HG03575 (cell line): ENCODE results near the gene RAD50.

ENCODE experiments used
- ATAC-seq: cut with Tn5 transposase; IDR thresholded peaks from one replicate; pipeline ENCODE4 v1.9.1; 2021; ENCODE audit not compliant: unreplicated experiment, insufficient number of reproducible peaks, low FRiP score; ENCODE audit errors: extremely low read depth

RAD50 gene

DNA sequence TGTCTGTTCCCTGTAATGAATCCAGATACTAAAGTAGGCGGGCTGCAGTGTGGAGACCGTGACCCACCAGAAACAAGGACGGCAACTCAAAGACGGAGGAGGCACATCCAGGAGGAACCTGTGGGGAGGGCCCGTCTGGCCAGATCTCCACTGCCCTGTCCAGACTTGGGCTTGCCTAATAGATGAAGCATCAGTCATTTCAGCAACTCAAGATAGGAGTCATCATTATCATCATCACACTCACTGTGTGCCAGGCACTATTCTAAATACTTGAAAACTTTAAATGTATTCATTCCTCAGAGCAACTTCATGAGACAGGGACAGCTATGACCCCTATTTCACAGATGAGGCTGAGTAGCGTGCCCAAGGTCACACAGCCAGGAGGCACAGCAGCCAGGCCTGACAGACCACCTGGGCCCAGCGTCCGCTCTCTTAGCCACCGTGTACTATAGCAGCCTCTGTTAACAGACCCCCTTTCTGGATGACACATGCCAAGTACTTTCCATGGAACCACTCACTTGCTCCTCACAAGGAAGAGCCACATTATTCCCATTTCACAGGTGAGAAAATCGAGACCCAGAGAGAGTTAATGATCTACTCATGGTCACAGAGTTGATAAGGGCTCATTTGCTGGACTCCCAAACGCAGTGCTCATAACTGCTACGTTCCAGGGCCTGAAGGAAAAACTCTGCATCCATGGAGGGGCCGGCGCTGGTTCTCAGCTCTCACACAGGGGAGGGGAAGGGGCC is 112.1 kb downstream of the RAD50 start:
- no peak for ATAC-seq

DNA sequence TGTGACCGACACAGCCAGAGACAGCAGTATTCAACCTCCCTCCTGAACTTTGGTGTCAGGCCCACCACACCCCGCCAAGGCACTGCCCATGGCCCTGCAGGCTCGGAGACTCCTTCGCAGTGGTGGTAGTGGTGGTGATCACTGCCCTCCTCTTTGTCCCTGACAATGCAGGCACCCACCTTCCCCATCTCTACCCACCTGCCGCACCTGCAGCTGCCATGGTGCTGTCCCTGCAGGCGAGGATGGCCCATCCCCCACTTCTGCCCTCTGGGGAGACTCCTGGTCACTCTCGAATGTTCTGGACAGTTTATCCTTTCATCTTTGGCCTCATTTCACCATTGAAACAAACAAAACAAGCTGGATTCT is 112.7 kb downstream of the RAD50 start:
- ATAC-seq = no peak

DNA sequence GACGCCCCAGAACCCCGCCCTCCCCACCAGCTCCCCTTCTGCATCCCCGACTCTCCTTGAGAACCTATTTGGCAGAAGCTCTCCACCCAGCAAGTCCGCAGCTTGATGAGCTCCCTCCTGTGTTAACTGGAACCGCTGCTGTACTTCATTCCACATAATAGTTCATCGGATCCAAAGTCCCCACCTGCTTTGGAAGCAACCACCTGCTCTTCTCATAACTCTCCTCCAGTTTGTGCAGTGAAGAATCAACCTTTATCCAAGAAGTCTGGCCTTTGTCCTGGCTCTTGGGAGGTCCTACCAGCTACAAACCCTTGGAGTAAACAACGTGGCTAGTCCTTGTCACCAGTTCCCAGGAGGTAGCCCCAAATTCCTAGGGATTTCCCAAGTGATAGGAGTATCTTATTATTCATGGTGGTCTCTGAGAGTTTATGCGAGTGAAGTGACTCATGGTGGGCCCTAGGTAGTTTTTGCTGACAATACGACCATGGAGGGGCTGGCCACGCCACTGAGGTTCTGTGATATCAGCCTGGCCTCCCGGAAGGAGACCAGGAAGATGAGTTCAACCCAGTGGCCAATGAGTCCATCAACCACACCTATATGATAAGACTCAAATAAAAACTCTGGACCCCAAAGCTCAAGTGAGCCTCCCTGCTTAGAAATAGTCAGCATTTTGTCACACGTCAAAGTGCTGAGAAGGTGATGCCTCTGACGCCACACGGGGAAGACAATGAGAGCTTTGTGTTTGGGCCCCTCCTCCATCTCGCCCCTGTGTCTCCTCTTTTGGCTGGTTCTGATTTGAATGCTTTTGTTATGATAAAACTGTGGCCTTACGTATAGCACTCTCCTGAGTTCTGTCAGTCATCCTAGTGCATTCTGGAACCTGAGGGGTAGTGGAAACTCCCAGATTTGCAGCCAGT is 113.4 kb downstream of the RAD50 start:
- no peak for ATAC-seq

DNA sequence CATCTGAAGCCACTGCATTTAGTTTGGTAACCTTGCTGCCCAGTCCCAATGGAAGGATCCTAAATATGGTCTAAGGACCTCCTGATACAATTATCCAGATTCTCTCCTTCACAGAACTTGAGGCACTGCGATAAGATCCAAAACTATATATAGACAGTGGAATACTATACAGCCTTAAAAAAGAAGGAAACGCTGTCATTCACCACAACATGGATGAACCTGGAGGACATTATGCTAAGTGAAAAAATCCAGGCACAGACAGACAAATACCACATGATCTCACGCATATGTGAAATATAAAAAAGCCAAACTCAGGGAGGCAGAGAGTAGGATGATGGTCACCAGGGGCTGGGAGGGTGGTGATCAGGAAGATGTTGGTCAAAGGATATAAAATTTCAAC is 114.2 kb downstream of the RAD50 start:
- no peak for ATAC-seq

DNA sequence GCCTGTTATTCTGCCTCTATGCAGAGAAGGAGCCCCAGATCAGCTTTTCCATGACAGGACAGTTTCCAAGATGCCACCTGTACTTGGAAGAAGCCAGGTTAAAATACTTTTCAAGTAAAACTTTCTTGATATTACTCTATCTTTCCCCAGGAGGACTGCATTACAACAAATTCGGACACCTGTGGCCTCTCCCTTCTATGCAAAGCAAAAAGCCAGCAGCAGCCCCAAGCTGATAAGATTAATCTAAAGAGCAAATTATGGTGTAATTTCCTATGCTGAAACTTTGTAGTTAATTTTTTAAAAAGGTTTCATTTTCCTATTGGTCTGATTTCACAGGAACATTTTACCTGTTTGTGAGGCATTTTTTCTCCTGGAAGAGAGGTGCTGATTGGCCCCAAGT is 116.7 kb downstream of the RAD50 start:
- ATAC-seq = no peak

DNA sequence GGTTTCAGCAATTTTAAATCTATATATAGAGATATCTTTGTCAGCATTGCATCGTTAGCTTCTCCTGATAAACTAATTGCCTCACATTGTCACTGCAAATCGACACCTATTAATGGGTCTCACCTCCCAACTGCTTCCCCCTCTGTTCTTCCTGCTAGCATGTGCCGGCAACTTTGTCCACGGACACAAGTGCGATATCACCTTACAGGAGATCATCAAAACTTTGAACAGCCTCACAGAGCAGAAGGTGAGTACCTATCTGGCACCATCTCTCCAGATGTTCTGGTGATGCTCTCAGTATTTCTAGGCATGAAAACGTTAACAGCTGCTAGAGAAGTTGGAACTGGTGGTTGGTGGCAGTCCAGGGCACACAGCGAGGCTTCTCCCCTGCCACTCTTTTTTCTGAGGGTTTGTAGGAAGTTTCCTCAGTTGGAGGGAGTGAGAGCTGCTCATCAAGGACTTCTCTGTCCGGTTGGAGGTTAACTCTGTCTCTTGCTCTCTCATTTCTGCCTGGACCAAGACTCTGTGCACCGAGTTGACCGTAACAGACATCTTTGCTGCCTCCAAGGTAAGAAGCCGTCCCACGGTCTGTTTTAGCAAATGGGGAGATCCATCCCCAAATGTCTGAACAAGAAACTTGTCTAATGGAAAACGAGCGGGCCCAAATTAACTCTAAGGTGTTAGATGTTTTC is 117.3 kb downstream of the RAD50 start, which contains the start of gene IL4:
Gene IL4, plus strand, starts transcription at position 51 of the 692 bp plus-strand sequence. Its CDS starts 62 bp downstream, at position 113.
- no peak for ATAC-seq

DNA sequence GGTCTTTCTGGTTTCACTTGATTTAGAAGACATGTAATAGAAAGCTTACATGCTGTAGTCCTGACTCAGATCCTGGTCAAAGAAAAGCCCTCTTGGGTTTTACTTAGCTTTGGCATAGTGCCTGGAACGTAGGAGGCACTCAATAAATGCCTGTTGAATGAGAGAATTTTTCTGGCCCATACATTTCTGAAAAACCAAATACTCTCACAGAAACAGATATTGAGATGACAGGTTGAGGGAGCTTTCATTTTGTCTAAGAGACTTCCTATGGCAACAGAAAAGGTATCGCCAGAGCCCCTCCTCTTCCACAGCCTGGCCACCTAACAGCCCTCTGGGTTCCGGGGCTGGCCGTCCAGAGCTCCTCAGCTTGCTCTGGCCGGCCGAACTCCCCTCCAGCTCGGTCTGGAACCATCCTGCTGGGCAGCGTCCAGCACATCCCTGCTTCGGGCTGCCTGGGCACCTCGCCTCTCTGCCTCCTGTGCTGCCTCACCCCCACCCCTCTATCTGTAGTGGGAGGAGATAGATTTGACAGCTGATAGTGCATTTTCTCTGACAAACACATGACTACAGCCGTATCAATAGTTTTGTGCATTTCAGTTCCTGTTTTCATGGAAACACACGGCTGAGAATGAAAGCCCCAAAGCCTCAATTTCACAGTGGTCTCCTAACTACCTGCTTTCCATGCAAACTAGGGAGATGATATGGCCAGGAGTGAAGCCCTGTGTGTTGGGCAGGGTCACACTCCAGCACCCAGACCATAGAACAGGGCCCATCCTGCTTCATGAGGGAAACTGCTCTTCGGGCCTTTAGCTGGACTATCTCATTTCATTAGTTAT is 118.1 kb downstream of the RAD50 start:
- peak; percentile 67 for ATAC-seq

DNA sequence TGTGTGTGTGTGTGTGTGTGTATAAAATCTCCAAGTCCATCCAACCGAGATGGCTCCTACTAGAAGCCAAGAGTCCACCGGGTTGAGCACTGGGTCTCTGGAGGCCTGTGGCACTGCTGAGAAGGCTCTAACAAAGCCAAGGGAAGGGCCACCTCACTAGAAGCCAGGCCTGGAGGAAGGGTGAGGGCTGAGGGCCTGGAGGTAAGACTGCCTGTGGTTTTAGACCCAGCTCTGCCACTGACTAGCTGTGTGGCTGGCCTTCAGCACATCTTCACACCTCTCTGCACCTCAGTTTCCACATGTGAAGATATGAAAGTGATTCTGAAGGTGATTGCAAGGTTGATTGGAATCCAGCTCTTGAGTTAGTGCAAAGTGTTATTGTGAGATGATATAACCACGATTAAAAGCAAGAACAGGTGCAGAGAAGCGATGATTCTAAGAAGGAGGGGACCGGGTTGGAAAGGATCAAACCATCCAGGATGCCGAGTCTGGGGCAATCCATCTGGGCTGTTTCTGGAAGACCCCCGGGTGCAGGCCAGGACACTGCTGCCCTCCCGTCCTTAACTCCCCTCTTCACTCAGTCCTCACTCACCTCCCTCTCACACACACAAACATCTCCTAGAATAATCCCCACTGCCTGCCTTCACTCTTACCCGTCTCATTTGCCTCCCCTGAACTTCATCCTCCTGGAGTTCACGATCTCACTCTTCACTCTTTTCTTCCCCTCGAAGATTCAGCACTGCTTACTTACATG is 119.3 kb downstream of the RAD50 start:
- ATAC-seq = no peak

DNA sequence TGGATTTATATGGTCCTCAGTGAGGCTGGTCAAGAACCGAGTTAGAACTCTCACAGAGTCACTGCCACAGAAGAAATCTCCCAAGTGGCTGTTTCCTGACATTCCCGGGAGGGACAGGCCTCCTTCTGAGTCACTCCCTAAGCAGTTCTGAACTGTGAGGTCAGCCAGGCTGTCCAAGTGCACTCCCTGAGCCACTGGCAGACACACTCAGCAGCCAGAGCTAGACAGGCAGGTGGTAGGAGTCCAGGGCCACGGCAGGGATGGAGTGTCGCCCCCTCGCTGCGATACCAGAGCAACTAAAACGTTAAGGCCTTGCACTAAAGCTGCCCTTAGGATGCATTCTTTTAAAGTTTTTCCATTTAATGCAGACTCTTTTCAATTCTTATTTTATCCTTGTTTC is 120.4 kb downstream of the RAD50 start:
- ATAC-seq = no peak

DNA sequence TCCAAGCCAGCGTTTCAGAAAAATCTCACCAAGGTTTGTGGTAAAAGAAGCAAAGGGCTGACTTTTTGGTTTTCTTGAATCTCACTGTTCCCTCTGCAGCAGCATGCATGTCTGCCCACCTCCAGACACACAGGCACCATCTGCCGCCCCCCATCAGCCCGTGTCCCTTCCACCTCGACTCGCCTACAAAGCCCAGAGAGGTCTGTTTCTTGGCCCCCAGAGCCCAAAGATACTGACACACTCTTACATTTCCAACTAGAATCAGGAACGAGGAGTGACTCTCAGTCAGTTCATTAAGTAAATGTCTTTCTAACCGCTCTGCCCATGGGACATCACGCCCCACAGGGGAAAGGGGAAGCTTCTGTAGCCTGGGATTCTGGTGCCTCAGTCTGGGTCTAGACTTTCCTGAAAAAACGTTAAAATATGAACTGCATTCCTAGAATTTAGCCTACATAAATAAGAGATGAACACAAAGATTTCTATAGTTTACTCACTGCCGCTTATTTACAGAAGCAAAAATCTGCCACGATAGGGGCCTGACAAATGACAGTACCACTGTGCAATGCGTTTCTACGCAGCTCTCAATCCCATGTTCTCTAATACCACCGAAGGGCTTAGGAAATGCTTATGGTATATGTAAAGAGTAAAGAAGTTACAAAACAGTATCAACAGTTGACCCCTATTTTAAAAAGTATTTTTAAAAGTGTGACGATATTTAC is 121.1 kb downstream of the RAD50 start:
- ATAC-seq = no peak

DNA sequence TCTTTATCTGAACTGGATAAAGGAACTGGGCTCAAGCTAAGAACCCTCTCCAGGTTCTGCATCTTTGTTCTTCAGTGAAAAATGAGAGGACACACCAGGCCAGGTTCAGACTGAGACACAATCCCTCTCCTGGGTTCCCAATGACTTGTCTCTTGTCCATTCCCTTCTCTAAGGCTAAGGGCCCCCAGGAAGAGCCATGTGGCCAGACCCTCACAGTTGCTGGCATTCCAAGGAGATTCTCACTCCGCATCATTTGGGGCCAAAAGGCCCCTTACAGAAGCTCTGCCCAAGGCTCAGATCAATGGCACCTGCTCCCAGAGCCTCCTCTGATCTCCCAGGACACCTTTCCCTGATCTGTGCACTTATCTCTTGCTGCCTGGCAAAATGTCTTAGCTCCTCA is 122.0 kb downstream of the RAD50 start:
- no peak for ATAC-seq

DNA sequence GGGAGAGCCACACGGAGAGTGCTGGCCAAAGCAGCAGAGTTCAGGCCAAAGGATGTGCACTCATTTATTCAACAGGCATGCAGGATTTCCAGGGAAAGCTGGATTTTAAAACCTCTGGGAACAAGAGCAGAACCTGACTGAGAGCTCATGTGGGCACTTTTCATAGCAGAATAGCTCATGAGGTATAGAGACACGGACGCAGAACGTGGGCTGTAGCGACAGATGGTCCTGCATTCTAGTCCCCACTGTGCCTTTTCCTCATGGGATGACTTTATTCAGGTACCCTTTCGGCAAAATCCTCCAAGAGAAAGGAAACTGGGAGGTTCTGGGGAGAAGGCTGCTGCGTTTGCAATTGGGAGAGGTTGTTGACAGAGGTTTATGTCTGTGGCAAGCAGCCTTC is 122.4 kb downstream of the RAD50 start:
- ATAC-seq = no peak

DNA sequence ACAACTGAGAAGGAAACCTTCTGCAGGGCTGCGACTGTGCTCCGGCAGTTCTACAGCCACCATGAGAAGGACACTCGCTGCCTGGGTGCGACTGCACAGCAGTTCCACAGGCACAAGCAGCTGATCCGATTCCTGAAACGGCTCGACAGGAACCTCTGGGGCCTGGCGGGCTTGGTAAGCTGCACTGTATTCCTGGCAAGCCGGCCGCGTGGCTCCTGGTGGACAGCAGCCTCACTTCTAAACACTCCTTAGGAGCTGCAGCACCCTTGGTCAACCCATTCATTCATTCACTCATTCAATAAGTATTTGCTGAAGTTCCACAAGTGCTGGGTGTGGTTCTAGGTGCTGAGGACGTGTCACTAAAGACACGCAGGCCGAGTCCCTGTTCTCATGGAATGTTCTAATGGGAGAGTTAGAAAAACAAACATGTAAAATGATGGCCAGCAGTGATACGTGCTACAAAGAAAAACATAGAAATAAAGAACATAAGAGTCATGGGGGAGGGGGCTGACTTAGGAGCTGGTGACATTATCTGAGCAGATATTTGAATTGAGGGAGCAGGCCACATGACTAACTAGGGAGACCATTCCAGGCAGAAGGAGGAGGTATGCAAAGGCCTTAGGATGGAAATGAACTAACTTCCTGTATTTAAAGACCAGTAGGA is 123.1 kb downstream of the RAD50 start:
- ATAC-seq = no peak

DNA sequence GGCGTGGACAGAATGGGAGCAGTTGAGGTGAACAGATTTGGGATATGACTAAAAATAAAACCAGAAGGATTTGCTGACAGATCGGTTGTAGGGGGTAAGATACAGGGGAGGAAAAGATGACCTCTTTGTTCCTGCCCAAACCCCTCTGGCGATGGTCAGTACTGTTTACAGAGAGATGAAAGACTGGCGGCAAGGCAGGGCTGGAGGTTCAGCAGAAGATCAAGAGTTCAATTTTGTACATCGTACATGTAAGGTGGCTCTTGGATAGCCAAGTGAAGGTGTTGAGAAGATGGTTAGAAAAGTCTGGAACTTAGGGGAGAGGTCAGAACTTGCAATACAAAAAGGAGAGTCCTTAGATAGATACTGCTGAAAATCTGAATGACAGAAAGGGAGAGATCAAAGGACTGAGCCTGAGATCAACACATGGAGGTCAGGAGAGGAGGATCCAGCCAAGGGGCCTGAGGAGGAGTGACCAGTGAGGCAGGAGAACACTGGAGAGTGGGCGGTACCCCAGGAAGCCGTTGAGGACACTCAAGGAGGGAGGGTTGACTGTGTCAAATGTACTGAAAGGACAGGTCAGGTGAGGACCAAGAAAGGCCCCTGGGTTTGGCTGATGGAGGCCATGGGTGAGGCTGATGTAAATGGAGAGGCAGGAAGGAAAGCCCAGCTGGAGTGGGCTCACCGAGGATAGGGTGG is 124.2 kb downstream of the RAD50 start:
- ATAC-seq = no peak

DNA sequence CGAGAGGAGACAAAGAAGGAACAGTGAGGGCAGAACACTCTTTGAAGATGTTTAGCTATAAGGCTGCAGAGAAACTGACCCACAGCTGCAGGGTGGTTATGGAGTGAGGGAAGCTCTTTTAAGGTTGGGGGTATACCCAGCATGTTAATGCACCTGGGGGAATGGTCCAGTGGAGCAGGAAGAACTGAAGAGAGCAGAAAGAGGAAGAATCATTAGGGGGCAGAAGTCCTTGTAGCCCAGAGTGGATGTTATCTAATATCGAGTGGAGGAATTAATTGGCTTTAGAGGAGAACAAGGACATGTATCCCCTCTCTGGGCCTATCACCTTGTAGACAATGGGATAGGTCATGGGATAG is 124.7 kb downstream of the RAD50 start:
- no peak for ATAC-seq

DNA sequence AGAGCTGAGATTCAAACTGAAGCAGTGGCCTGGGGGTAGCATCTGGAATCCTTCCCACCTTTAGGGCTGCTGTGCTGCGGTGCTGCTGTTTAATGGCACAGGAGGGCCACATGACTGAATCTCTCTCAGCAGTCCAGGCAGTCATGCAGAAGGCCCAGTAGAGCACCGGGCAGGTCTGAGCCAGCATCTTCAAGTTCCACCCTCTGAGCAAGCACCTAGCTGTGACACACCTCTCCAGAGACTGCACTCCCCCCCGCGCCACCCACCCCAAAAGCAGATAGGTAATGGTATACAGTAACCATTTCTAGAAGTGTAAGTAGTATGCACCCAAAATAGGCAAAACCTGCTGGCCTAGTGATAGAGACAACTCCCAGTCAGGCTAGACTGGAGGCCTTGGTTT is 125.2 kb downstream of the RAD50 start:
- no peak for ATAC-seq

DNA sequence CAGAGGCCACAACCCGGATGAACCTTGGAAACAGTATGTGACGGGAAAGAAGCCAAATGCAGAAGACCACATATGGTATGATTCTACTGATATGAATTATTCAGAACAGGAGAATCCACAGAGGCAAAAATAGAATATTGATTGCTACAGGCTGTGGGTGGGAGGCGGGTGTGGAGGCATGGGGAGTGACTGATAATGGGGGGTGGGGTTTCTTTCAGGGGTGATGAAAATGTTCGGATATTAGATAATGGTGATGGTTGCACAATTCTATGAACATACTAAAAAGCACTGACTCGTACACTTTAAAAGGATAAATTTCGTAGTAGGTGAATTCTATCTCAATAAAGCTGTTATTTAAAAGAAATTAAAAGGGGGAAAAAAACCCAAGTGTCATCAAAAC is 127.7 kb downstream of the RAD50 start:
- no peak for ATAC-seq
